A549 (cell line): ENCODE measurements around the gene CPNE4. TPM values are rescaled to one million over a fixed set of nuclear protein-coding genes. Genes with fewer than 3 reads are reported as not detected.

ENCODE experiments used
- ATAC-seq, 2 experiments: fragments of 200-7000 bp in 1 of 2; fragments of >200 bp in 1 of 2; cut with Nextera tagmentation in 1 of 2; cut with Tn5 transposase in 1 of 2; 3 replicates each; pipeline versions ENCODE4 v1.8.0 to v1.9.1; 2018 to 2020; ENCODE audit warnings: mild to moderate bottlenecking in 1 of 2, moderate library complexity in 1 of 2
- CTCF ChIA-PET: fragments of 300-600 bp; sonication (Branson Sonifier 250); formaldehyde crosslinking; extraction: SDS; loops from one replicate; lab custom pipeline; 2021; ENCODE audit warnings: antibody characterized with exemption, inconsistent platforms; lab: Yijun Ruan, JAX
- POLR2A ChIA-PET: fragments of 350-600 bp; formaldehyde crosslinking; extraction: SDS; loops from one replicate; lab custom pipeline; 2021; ENCODE audit warnings: antibody characterized with exemption, inconsistent platforms; lab: Yijun Ruan, JAX
- DNase-seq, 2 experiments: peaks; one replicate each; pipeline versions ENCODE4 v3.0.0 to v3.0.0-alpha.2; 2011 to 2016; ENCODE audit warnings: low read depth in 1 of 2, low spot score in 1 of 2
- FAIRE-seq: peaks from 2 replicates; lab custom pipeline; 2011; peaks lifted over from hg19 to GRCh38; lab: Jason Lieb, UNC
- H3K27ac ChIP-seq, 2 experiments: fragments of >200 bp; sonication (Bioruptor Twin); formaldehyde crosslinking; 3 replicates each; pipeline ENCODE4 v1.5.1; 2016 to 2017
- H3K4me1 ChIP-seq: fragments of >200 bp; sonication (Bioruptor Twin); formaldehyde crosslinking; 3 replicates; pipeline ENCODE4 v1.6.1; 2016
- H3K4me2 ChIP-seq: fragments of >200 bp; sonication (Bioruptor Twin); formaldehyde crosslinking; 3 replicates; pipeline ENCODE4 v1.6.1; 2016
- H3K4me3 ChIP-seq: fragments of >200 bp; sonication (Bioruptor Twin); formaldehyde crosslinking; 3 replicates; pipeline ENCODE4 v1.5.1; 2016
- H3K9me3 ChIP-seq: fragments of >200 bp; sonication (Bioruptor Twin); formaldehyde crosslinking; 3 replicates; pipeline ENCODE4 v1.6.1; 2016
- ATOH8 ChIP-seq: fragments of 250-450 bp; sonication (Bioruptor Pico); IDR thresholded peaks from 2 replicates; pipeline ENCODE4 v1.5.0; 2020; ENCODE audit warnings: low read depth, mild to moderate bottlenecking, moderate library complexity
- BCL3 ChIP-seq: fragments of >200 bp; sonication (Bioruptor Twin); formaldehyde crosslinking; IDR thresholded peaks from 3 replicates; pipeline ENCODE4 v1.6.1; 2016
- BHLHE40 ChIP-seq: IDR thresholded peaks from 2 replicates; pipeline ENCODE4 v1.6.1; 2012; ENCODE audit warnings: low read depth, low read length, inconsistent platforms
- CBX2 ChIP-seq: fragments of 200-600 bp; sonication (generic); IDR thresholded peaks from 2 replicates; pipeline ENCODE4 v1.6.1; 2016; ENCODE audit warnings: low read depth, mild to moderate bottlenecking, borderline replicate concordance
- CBX8 ChIP-seq: fragments of 200-600 bp; sonication (generic); IDR thresholded peaks from 2 replicates; pipeline ENCODE4 v1.6.1; 2016
- CEBPB ChIP-seq, 2 experiments: fragments of >200 bp in 1 of 2; sonication (Bioruptor Twin) in 1 of 2; formaldehyde crosslinking in 1 of 2; IDR thresholded peaks; 2 replicates each; pipeline ENCODE4 v1.6.1; 2012 to 2016
- CHD2 ChIP-seq: fragments of 150-350 bp; IDR thresholded peaks from 2 replicates; pipeline ENCODE4 v1.6.1; 2014; ENCODE audit warnings: low read length; ENCODE audit not compliant: partially characterized antibody
- E2F6 ChIP-seq: IDR thresholded peaks from 2 replicates; pipeline ENCODE4 v1.6.1; 2012; ENCODE audit warnings: low read depth, borderline replicate concordance
- EHMT2 ChIP-seq: fragments of 200-600 bp; sonication (generic); IDR thresholded peaks from 2 replicates; pipeline ENCODE4 v1.6.1; 2016; ENCODE audit warnings: antibody characterized with exemption, low read depth, mild to moderate bottlenecking, moderate library complexity
- EP300 ChIP-seq, 2 experiments: fragments of >200 bp; sonication (Bioruptor Twin); formaldehyde crosslinking; IDR thresholded peaks; 2 replicates in 1 of 2; 3 replicates in 1 of 2; pipeline ENCODE4 v1.6.1; 2016 to 2017
- FOSB ChIP-seq: fragments of 250-450 bp; sonication (Bioruptor Pico); IDR thresholded peaks from 2 replicates; pipeline ENCODE4 v1.5.0; 2020; ENCODE audit warnings: mild to moderate bottlenecking, moderate library complexity
- FOSL2 ChIP-seq, 2 experiments: fragments of 450-650 bp in 1 of 2; fragments of >200 bp in 1 of 2; sonication (Bioruptor Twin) in 1 of 2; formaldehyde crosslinking; IDR thresholded peaks; 2 replicates each; pipeline versions ENCODE4 v1.5.0 to v1.6.1; 2016 to 2020; ENCODE audit warnings: mild to moderate bottlenecking in 1 of 2, moderate library complexity in 1 of 2
- GATA3 ChIP-seq: IDR thresholded peaks from 2 replicates; pipeline ENCODE4 v1.6.1; 2012; ENCODE audit warnings: borderline replicate concordance
- HDAC2 ChIP-seq: fragments of 200-600 bp; sonication (generic); IDR thresholded peaks from 2 replicates; pipeline ENCODE4 v1.6.1; 2016
- HES2 ChIP-seq: fragments of >200 bp; sonication (Bioruptor Twin); formaldehyde crosslinking; IDR thresholded peaks from 2 replicates; pipeline ENCODE4 v1.6.1; 2016
- HEYL ChIP-seq: fragments of 250-450 bp; sonication (Bioruptor Pico); IDR thresholded peaks from 2 replicates; pipeline ENCODE4 v1.8.0; 2021; ENCODE audit warnings: mild to moderate bottlenecking, moderate library complexity
- HOXA7 ChIP-seq: fragments of 250-450 bp; sonication (Bioruptor Pico); IDR thresholded peaks from 2 replicates; pipeline ENCODE4 v1.5.0; 2020; ENCODE audit warnings: mild to moderate bottlenecking, moderate library complexity
- HOXB5 ChIP-seq: fragments of 250-450 bp; sonication (Bioruptor Pico); IDR thresholded peaks from 2 replicates; pipeline ENCODE4 v1.5.0; 2020; ENCODE audit warnings: mild to moderate bottlenecking, moderate library complexity
- JUN ChIP-seq, 2 experiments: fragments of >200 bp; sonication (Bioruptor Twin); formaldehyde crosslinking; IDR thresholded peaks; 2 replicates in 1 of 2; 3 replicates in 1 of 2; pipeline ENCODE4 v1.6.1; 2016 to 2017
- MAFK ChIP-seq: fragments of 450-650 bp; IDR thresholded peaks from 2 replicates; pipeline ENCODE4 v1.6.1; 2014; ENCODE audit not compliant: partially characterized antibody
- MAX ChIP-seq: IDR thresholded peaks from 2 replicates; pipeline ENCODE4 v1.6.1; 2012
- MAZ ChIP-seq: fragments of 150-350 bp; IDR thresholded peaks from 2 replicates; pipeline ENCODE4 v1.6.1; 2014; ENCODE audit warnings: antibody characterized with exemption, low read depth, low read length, borderline replicate concordance
- NFE2L2 ChIP-seq: fragments of 150-350 bp; conservative IDR thresholded peaks from 2 replicates; pipeline ENCODE4 v1.6.1; 2014; ENCODE audit warnings: low read length
- NPAS2 ChIP-seq: fragments of 250-450 bp; sonication (Bioruptor Pico); IDR thresholded peaks from 2 replicates; pipeline ENCODE4 v1.8.0; 2022; ENCODE audit warnings: mild to moderate bottlenecking, moderate library complexity, borderline replicate concordance
- NR3C1 ChIP-seq: fragments of >200 bp; sonication (Bioruptor Twin); formaldehyde crosslinking; IDR thresholded peaks from 3 replicates; pipeline ENCODE4 v1.6.1; 2017
- PBX3 ChIP-seq: IDR thresholded peaks from 2 replicates; pipeline ENCODE4 v1.6.1; 2012
- PHF8 ChIP-seq: fragments of 200-600 bp; sonication (generic); IDR thresholded peaks from 2 replicates; pipeline ENCODE4 v1.6.1; 2016; ENCODE audit warnings: low read depth, mild to moderate bottlenecking, antibody characterized with exemption, moderate library complexity, borderline replicate concordance
- POLR2A ChIP-seq: IDR thresholded peaks from 2 replicates; pipeline ENCODE4 v1.6.1; 2012; ENCODE audit warnings: mild to moderate bottlenecking, low read length
- RAD21 ChIP-seq, 2 experiments: fragments of >200 bp in 1 of 2; sonication (Bioruptor Twin) in 1 of 2; formaldehyde crosslinking in 1 of 2; IDR thresholded peaks in 1 of 2; conservative IDR thresholded peaks in 1 of 2; 2 replicates in 1 of 2; 3 replicates in 1 of 2; pipeline ENCODE4 v1.6.1; 2012 to 2018; ENCODE audit warnings: inconsistent platforms in 1 of 2
- RARB ChIP-seq: fragments of 250-450 bp; sonication (Bioruptor Pico); IDR thresholded peaks from 2 replicates; pipeline ENCODE4 v1.8.0; 2021; ENCODE audit warnings: mild to moderate bottlenecking, moderate library complexity
- RCOR1 ChIP-seq: fragments of 150-350 bp; IDR thresholded peaks from 2 replicates; pipeline ENCODE4 v1.6.1; 2014; ENCODE audit warnings: antibody characterized with exemption, low read length, low read depth
- RFX5 ChIP-seq: fragments of 450-650 bp; IDR thresholded peaks from 2 replicates; pipeline ENCODE4 v1.7.1; 2014; ENCODE audit warnings: antibody characterized with exemption, mild to moderate bottlenecking, moderate library complexity
- RNF2 ChIP-seq: fragments of 200-600 bp; sonication (generic); IDR thresholded peaks from 2 replicates; pipeline ENCODE4 v1.6.1; 2016; ENCODE audit warnings: low read depth, mild to moderate bottlenecking, antibody characterized with exemption, moderate library complexity, borderline replicate concordance
- SMC3 ChIP-seq: fragments of >200 bp; sonication (Bioruptor Twin); formaldehyde crosslinking; IDR thresholded peaks from 3 replicates; pipeline ENCODE4 v1.6.1; 2018; ENCODE audit warnings: inconsistent platforms
- TP53 ChIP-seq: fragments of 250-450 bp; sonication (Bioruptor Pico); IDR thresholded peaks from 2 replicates; pipeline ENCODE4 v1.5.0; 2021; ENCODE audit warnings: mild to moderate bottlenecking, moderate library complexity
- ZFP36 ChIP-seq: fragments of 450-650 bp; IDR thresholded peaks from 2 replicates; pipeline ENCODE4 v1.6.1; 2014; ENCODE audit warnings: borderline replicate concordance; ENCODE audit not compliant: partially characterized antibody
- ZNF302 ChIP-seq: fragments of 250-450 bp; sonication (Bioruptor Pico); IDR thresholded peaks from 2 replicates; pipeline ENCODE4 v1.9.0; 2021; ENCODE audit warnings: inconsistent platforms, mild to moderate bottlenecking, moderate library complexity
- WGBS: methylation state at CpG from one replicate; pipeline ENCODE4 v1.1.6; 2017; ENCODE audit errors: missing lambda C conversion rate; 5-methylcytosine and 5-hydroxymethylcytosine counted together
- polyA plus RNA-seq, 4 experiments: library from polyadenylated mRNA; depleted of rRNA in 3 of 4; stranded (reverse); fragments of >200 nt; fragmentation: RNase III in 1 of 4; extraction: RNeasy Plus Mini Kit Qiagen cat#74134 plus additional on column Dnase treatment in 1 of 4; gene quantifications; 2 replicates in 3 of 4; 3 replicates in 1 of 4; pipeline ENCODE4 v1.2.3, GENCODE V29; 2011 to 2017

Gene CPNE4
- polyA plus RNA-seq, 2 of the 4 experiments (the other 2 are of a cell fraction) = 3.6 to 8.7 TPM

GRCh38 chr3:131907796-131908195 is 127.0 kb downstream of the CPNE4 start:
- 73% methylated on average over 1 of the region's 1 CpG for WGBS
- no peaks in the 10 kb centered on the region for H3K9me3 ChIP-seq
- TF ChIP-seq MAX (no peak), PBX3 (no peak), TP53 (no peak), JUN (IDR thresholded peaks at IDR 0.05) (no peak), HEYL (no peak), MAZ (no peak), HOXB5 (CRISPR knock-in tag) (no peak), RAD21 (conservative IDR thresholded peaks at IDR 0.05 in 1 of 2, IDR thresholded peaks at IDR 0.05 in 1 of 2) (no peak), EP300 (IDR thresholded peaks at IDR 0.05) (no peak), ZFP36 (no peak), CEBPB (IDR thresholded peaks at IDR 0.05) (no peak)
- DNase-seq = no peak
- ChIA-PET CTCF (no interaction called here), POLR2A (no interaction called here)
- H3K27ac ChIP-seq = no peak overlapping the region
- H3K4me3 ChIP-seq = no peak overlapping the region
- H3K4me1 ChIP-seq = peaks cover 19% of the 10 kb centered on the region
- no peak for ATAC-seq
- no peak overlapping the region for H3K4me2 ChIP-seq
- FAIRE-seq = no peak

GRCh38 chr3:131903988-131904415 is 130.8 kb downstream of the CPNE4 start:
- DNase-seq (peak; percentile 36 to 71), ATAC-seq (peak; percentile 90 to 91), FAIRE-seq (no peak)
- POLR2A ChIA-PET = no interaction called here
- peak overlapping the region; percentile 67 to 84 for H3K27ac ChIP-seq
- H3K4me2 ChIP-seq = peak overlapping the region; percentile 80
- no peaks in the 10 kb centered on the region for H3K9me3 ChIP-seq
- CTCF ChIA-PET = interaction anchor here (1.4 kb wide), 1 partner anchor 12 kb away, joined by 3 read pairs; no protein-coding TSS in a partner anchor
- H3K4me3 ChIP-seq = no peak overlapping the region
- WGBS = 13% methylated on average over 4 of the region's 4 CpGs
- peaks cover 19% of the 10 kb centered on the region for H3K4me1 ChIP-seq
- TF ChIP-seq HDAC2 (no peak), ZNF302 (no peak), RCOR1 (no peak), RAD21 (conservative IDR thresholded peaks at IDR 0.05 in 1 of 2, IDR thresholded peaks at IDR 0.05 in 1 of 2) (no peak), HES2 (0 out of 2 replicates have a peak, but pooled peaks have one; percentile 18), RARB (CRISPR knock-in tag) (no peak), ZFP36 (no peak), CBX8 (no peak), JUN (IDR thresholded peaks at IDR 0.05) (peak in 1 of 2 experiments; percentile 46; a peak in 1 of 5 replicates), TP53 (no peak), NR3C1 (no peak), E2F6 (no peak), EHMT2 (no peak), CBX2 (no peak), MAFK (no peak), PHF8 (no peak), HOXA7 (no peak), FOSL2 (IDR thresholded peaks at IDR 0.05) (peak; percentile 74), FOSL2 (CRISPR knock-in tag; IDR thresholded peaks at IDR 0.05) (peak; percentile 77), SMC3 (no peak), ATOH8 (CRISPR knock-in tag) (no peak), CEBPB (IDR thresholded peaks at IDR 0.05) (peak; percentile 59 to 90; a peak in 3 of 4 replicates), FOSB (CRISPR knock-in tag) (no peak), RFX5 (no peak), POLR2A (no peak), BCL3 (0 out of 3 replicates have a peak, but pooled peaks have one; percentile 27), NPAS2 (no peak), NFE2L2 (no peak), HEYL (no peak), CHD2 (no peak), GATA3 (peak; percentile 51; the same call in 1 of the 2 replicates), RNF2 (no peak), BHLHE40 (no peak)
